ENCODE data around the gene FEM1C. TPM values are rescaled to one million over a fixed set of nuclear protein-coding genes. Genes with fewer than 3 reads are reported as not detected.

Gene FEM1C
- total RNA-seq, 1 donor, result 17.4 TPM

DNA sequence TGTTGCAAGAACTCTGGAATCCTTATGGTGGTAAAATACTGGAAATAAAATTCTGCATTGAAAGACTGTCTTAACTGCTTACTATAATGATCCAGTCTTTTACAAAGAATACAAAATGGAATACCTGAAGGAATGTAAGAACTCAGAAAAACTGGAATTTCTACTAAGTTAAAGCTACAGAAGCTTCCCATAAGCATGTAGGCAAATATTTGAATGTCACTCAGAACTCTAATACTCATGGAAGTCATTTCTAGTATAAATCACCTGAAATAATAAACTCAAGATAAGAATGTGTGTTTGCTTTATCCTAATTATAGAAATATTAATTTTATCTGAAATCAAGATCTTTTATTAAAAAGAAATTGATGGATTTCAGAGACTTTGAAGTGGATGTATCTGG is 54.8 kb downstream of the FEM1C start:
- no peak overlapping the region for H3K4me2 ChIP-seq (ENCODE audit: insufficient read depth, low read length)
- no peaks in the 10 kb centered on the region for H3K36me3 ChIP-seq (ENCODE audit: insufficient read depth, low read length)
- H3K27me3 ChIP-seq (ENCODE audit: insufficient read depth, low read length), result no peaks in the 10 kb centered on the region
- TF ChIP-seq, protein P1, sequence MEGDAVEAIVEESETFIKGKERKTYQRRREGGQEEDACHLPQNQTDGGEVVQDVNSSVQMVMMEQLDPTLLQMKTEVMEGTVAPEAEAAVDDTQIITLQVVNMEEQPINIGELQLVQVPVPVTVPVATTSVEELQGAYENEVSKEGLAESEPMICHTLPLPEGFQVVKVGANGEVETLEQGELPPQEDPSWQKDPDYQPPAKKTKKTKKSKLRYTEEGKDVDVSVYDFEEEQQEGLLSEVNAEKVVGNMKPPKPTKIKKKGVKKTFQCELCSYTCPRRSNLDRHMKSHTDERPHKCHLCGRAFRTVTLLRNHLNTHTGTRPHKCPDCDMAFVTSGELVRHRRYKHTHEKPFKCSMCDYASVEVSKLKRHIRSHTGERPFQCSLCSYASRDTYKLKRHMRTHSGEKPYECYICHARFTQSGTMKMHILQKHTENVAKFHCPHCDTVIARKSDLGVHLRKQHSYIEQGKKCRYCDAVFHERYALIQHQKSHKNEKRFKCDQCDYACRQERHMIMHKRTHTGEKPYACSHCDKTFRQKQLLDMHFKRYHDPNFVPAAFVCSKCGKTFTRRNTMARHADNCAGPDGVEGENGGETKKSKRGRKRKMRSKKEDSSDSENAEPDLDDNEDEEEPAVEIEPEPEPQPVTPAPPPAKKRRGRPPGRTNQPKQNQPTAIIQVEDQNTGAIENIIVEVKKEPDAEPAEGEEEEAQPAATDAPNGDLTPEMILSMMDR (IDR thresholded peaks at IDR 0.05; ENCODE audit: extremely low read depth, low read depth, low read length), result no peak
- DNase-seq (ENCODE audit: insufficient read length, low spot score, missing footprints), result no peak
- no peak overlapping the region for H2AFZ ChIP-seq (ENCODE audit: low read length)
- H4K20me1 ChIP-seq (ENCODE audit: insufficient read depth, low read length), result no peaks in the 10 kb centered on the region
- H3K27ac ChIP-seq (ENCODE audit: low read depth, low read length), result no peak overlapping the region
- H3K4me1 ChIP-seq (ENCODE audit: insufficient read depth, low read length), result peaks cover 5% of the 10 kb centered on the region
- no peak overlapping the region for H3K4me3 ChIP-seq (ENCODE audit: insufficient read depth, low read length)
- no peaks in the 10 kb centered on the region for H3K79me2 ChIP-seq (ENCODE audit: insufficient read depth, low read length)
- H3K9me3 ChIP-seq (ENCODE audit: low read depth, low read length), result no peaks in the 10 kb centered on the region

DNA sequence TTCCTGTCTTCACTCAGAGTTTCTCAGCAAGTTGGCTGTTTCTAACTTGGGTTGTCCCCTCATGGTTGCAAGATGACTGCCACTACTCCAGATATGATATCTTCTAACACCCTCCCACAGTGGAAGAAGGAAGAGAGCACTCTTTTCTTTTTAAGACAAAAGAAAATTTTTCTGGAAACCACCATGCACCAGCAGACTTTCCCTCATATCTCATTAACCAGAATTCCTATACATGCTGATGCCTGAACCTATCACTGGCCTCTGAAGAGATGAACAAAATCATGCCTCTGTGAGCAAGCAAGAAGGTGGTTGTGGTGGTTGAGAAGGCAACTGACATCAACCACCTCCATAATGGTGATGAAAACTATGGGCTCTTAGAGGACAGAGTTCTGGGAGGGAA is 56.8 kb downstream of the FEM1C start:
- no peak overlapping the region for H3K4me3 ChIP-seq (ENCODE audit: insufficient read depth, low read length)
- TF ChIP-seq, protein P1 (IDR thresholded peaks at IDR 0.05; ENCODE audit: extremely low read depth, low read depth, low read length), result no peak
- H3K36me3 ChIP-seq (ENCODE audit: insufficient read depth, low read length), result no peaks in the 10 kb centered on the region
- no peak overlapping the region for H3K4me2 ChIP-seq (ENCODE audit: insufficient read depth, low read length)
- no peak overlapping the region for H2AFZ ChIP-seq (ENCODE audit: low read length)
- H3K4me1 ChIP-seq (ENCODE audit: insufficient read depth, low read length), result no peaks in the 10 kb centered on the region
- H4K20me1 ChIP-seq (ENCODE audit: insufficient read depth, low read length), result no peaks in the 10 kb centered on the region
- H3K79me2 ChIP-seq (ENCODE audit: insufficient read depth, low read length), result no peaks in the 10 kb centered on the region
- no peaks in the 10 kb centered on the region for H3K27me3 ChIP-seq (ENCODE audit: insufficient read depth, low read length)
- H3K9me3 ChIP-seq (ENCODE audit: low read depth, low read length), result no peaks in the 10 kb centered on the region
- DNase-seq (ENCODE audit: insufficient read length, low spot score, missing footprints), result no peak
- H3K27ac ChIP-seq (ENCODE audit: low read depth, low read length), result no peak overlapping the region

GRCh38 chr5:115487168-115487567 is 57.4 kb downstream of the FEM1C start:
- Histone ChIP-seq H3K9me3 (ENCODE audit: low read depth, low read length) (no peaks in the 10 kb centered on the region), H3K27ac (ENCODE audit: low read depth, low read length) (no peak overlapping the region), H3K27me3 (ENCODE audit: insufficient read depth, low read length) (no peaks in the 10 kb centered on the region), H3K4me1 (ENCODE audit: insufficient read depth, low read length) (no peaks in the 10 kb centered on the region), H3K36me3 (ENCODE audit: insufficient read depth, low read length) (no peaks in the 10 kb centered on the region), H4K20me1 (ENCODE audit: insufficient read depth, low read length) (no peaks in the 10 kb centered on the region), H2AFZ (ENCODE audit: low read length) (peak overlapping the region; percentile 3), H3K79me2 (ENCODE audit: insufficient read depth, low read length) (no peaks in the 10 kb centered on the region), H3K4me2 (ENCODE audit: insufficient read depth, low read length) (no peak overlapping the region), H3K4me3 (ENCODE audit: insufficient read depth, low read length) (no peak overlapping the region)
- TF ChIP-seq, protein P1 (IDR thresholded peaks at IDR 0.05; ENCODE audit: extremely low read depth, low read depth, low read length), result no peak
- peak; percentile 15 for DNase-seq (ENCODE audit: insufficient read length, low spot score, missing footprints)

DNA sequence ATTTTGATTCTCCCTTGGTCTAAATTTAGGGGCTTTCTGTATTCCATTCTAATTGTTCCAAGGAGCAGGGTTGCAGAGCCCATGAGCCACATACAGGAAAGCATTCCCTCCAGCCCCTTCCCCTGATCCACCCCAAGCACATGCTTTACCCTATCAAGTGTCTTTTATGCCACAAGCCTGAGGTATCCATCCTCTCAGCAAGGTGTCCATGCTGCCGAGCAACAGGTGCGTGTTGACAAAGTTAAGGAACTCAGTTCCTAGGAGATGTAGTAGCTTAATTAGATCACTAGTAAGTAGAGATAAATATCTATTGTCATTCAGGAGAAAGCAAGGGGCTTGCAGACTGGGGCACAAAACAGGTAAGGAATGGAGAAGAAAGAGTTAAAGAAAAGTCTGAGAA is 57.8 kb downstream of the FEM1C start:
- no peak for DNase-seq (ENCODE audit: insufficient read length, low spot score, missing footprints)
- H3K9me3 ChIP-seq (ENCODE audit: low read depth, low read length), result no peaks in the 10 kb centered on the region

More for the DNA sequence above, 57.8 kb downstream of the FEM1C start:
- no peak overlapping the region for H3K4me3 ChIP-seq (ENCODE audit: insufficient read depth, low read length)
- no peaks in the 10 kb centered on the region for H3K79me2 ChIP-seq (ENCODE audit: insufficient read depth, low read length)
- H3K27me3 ChIP-seq (ENCODE audit: insufficient read depth, low read length), result no peaks in the 10 kb centered on the region
- no peak overlapping the region for H3K27ac ChIP-seq (ENCODE audit: low read depth, low read length)
- H3K4me2 ChIP-seq (ENCODE audit: insufficient read depth, low read length), result no peak overlapping the region
- no peaks in the 10 kb centered on the region for H3K36me3 ChIP-seq (ENCODE audit: insufficient read depth, low read length)
- no peaks in the 10 kb centered on the region for H3K4me1 ChIP-seq (ENCODE audit: insufficient read depth, low read length)
- no peak overlapping the region for H2AFZ ChIP-seq (ENCODE audit: low read length)
- no peaks in the 10 kb centered on the region for H4K20me1 ChIP-seq (ENCODE audit: insufficient read depth, low read length)
- TF ChIP-seq, protein P1 (IDR thresholded peaks at IDR 0.05; ENCODE audit: extremely low read depth, low read depth, low read length), result no peak

All from osteoblast (primary cell).